Stimulated activated CD8-positive, alpha-beta memory T cell treated with anti-CD3 and anti-CD28 coated beads, Interleukin-4, amount 100 ng/mL, for 48 hours (primary cell): ENCODE data around the gene MCHR1.
"Not testable (repeated sequence)": the region's sequence is repeated elsewhere in the genome, so short reads cannot be mapped to it uniquely, and the experiment has no call there.

ENCODE experiments used
- DNase-seq: peaks from one replicate; pipeline ENCODE4 v3.0.0-alpha.2; 2020

Gene MCHR1

DNA sequence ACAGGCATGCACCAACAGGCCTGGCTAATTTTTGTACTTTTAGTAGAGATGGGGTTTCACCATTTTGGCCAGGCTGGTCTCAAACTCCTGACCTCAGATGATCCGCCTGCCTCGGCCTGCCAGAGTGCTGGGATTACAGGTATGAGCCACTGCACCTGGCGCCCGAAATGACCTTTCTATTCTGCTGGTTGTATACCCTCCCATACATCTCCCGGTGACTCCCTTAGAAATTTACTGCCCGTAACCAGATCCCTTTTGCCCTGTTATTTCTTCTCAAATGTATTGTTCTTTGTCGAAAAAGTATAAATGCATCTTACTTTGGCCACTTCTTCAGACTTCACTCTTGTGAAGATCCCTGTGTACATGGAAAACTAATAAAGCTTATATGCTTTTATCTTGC is 22.0 kb downstream of the MCHR1 start:
- DNase-seq, result no peak

DNA sequence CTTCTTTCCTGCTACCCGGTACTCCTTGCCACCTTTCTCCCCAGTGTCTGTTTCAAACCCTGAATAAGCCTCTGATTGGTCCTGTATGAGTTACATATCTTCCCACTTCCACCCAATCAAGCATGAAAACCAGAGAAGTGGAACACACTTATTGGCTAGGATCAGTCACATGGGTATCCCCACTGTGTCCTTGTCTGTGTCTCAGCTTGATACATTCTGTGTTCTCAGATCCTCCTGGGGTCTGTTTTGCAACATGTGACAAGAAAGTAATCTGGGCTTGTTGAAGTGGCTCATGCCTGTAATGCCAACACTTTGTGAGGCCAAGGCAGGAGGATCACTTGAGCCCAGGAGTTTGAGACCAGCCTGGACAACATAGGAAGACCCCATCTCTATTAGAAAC is 23.9 kb downstream of the MCHR1 start:
- DNase-seq, result no peak

DNA sequence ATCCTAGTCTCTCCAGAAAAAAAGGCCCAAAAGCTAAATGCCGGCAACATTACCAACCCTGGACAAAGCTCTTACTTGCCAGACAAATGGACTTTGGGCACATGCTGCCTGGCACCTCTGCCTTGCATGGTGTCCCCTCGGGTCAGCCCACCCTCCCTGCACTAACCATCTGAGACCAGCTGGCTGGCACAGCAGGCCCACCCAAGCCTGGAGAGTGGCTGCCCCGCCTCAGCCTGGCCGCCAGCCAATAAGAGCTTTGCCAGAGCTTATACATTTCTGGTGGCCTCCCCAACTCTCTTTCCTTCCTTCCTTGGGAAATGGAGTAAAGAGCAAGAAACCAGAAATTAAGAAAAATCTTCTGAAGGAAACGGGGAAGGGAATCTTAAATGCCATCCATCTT is 24.5 kb downstream of the MCHR1 start:
- DNase-seq, result no peak

DNA sequence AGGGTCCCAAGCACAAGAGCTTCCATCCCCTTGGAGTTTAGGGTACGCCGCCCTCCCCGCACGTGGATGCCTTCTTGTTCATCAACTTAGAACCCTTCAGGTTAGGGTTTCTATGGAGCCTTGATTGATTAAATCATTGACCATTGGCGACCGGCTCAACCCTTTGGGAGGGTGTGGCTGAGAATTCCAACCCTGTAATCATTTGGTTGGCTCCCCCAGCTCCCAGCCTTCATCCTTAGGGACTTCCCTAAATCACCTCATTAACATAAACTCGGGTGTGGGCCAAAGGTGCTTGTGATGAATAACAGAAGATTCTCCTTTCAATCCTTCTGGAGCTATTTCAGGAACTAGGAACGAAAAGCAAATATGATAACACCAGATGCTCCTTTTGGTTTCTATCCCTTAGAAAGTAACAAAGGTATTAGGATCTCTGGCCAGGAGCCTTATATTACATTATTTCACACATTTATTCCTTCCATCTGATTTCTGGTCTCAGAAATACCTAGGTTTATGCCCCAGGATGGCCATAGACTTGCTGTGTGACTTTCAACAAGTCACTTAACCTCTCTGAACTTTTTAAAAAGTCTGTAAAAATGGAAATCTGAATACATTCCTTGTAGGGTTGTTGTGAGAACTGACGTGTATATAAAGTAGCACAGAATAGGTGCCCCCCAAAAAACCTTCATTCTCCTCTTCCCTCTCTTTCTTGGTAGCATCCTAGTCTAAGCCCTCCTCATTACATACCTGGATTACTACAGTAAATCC is 26.8 kb downstream of the MCHR1 start:
- DNase-seq, result no peak

DNA sequence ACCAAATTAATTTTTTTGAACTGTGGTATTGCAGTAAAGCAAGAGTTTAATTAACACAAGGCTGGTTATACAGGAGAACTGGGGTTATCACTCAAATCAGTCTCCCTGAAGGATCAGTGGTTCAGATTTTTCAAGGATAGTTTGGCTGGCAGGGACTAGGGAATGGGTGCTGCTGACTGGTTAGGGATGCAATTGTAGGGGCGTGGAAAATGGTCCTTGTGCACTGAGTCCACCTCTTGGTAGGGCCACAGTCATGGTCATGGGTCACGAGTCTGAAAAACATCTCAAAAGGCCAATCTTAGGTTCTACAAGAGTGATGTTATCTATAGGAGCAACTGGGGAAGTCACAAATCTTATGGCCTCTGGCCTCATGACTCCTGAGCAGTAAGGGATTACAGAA is 27.9 kb downstream of the MCHR1 start:
- DNase-seq, result no peak

DNA sequence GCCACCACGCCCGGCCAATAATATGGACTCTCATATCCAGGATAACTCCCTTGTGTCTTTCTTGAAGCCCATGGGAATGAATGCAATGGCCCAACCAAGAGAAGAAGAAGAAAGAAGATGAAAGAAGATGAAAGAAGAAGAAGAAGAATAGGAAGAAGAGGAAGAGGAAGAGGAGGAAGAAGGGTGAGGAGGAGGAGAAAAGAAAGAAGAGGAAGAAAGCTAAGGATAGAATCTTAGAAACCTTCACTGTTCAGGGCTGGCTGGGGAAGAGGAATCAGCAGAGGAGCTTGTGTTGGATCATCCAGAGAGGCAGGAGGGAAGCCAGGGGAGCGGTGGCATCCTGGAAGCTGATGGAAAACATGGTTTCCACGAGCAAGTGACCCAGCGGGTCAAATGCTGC is 28.9 kb downstream of the MCHR1 start:
- no peak for DNase-seq

DNA sequence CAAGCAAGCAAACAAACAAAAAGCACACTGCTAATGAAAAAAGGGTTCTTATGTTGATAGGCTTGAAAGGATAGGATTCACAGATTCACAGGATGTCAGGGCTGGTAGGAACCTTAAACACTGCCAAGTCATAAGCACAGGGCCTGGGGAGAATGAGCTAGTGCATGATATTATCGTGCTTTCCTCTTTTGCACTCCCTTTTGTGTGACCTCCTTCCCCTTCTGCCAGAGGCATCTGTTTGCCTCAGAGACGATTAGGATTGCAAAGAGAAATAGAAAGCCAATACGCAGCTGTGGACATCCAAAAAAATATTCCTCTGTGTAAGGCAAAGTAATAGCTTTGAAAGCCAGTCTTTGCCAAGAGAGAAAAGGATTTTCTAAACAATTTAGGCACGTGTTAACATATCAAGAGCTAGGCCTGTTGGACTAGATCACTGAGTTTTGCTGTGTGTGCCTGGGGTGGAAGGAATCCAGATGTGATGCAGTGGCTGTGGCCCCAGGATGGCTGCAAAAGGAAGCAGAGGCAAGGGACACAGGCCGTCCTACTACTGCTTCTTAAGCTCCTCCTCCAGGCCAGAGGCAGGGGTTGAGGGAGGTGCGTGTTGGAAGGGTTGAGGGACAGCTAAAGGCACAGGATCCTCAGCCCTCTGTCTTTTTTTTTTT is 30.6 kb downstream of the MCHR1 start:
- DNase-seq, result no peak

DNA sequence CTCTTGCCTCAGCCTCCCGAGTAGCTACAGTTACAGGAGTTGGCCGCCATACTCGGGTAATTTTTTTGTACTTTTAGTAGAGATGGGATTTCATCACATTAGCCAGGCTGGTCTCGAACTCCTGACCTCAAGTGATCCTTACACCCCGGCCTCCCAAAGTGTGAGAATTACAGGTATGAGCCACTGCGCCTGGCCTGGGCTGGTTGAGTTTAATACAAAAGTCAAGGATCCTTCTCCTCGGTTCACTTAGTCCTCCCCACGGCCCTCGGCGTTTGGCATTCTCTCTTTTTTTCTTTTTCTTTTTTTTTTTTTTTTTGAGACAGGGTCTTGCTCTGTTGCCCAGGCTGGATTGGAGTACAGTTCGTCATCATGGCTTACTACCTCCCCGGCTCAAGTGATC is 33.0 kb downstream of the MCHR1 start:
- no peak for DNase-seq

DNA sequence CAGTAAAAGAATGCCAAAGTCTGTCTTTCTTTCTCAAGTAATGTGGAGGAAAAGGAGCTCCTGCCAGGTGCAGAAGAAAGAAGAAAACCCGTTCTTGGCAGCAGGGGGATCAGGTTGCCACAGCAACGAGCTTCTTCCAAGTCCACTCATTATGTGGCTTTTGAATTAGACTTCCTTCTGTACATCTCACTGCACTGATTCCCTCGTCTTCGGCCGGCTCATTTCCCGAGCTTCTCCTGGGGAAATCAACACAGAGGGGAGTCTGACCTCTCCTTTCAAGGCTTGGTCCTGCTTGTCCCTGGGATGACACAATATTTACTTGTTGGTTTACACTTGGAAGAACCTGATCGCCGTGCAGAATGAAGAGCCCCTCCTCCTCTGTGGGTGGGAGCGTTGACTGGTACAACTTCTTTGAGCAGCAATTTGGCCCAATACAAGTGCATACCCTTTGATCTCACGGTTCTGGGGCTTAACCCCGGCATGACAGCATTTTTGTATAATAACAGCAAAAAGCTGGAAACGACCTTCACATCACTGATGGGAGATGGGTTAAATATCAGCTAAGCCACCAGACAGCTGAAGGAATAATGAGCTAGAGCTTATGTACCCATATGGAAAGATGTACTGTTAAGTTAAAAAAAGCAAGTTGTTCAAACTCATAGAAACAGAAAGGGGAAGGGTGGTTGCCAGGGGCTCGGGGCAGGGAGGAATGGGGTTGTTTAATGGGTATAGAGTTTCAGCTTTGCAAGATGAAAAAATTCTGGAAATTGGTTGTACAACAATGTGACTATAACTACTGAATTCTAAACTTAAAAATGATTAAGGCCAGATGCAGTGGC is 35.4 kb downstream of the MCHR1 start:
- DNase-seq, result no peak

DNA sequence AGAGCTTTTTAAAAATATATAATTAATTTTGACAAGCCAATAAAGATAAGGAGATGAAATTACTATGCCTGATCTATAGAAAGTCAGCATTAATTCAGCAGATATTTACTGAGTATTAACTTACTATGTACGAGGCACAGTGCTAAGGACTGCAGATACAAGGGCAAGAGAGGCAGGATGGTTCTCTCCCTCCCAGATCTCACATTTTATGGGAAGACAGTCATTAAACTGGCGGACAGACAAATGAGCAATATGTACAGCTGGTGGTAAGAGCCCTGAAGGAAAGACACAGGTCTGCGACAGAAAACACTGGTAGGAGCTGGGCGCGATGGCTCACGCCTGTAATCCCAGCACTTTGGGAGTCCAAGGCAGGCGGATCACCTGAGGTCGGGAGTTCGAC is 36.8 kb downstream of the MCHR1 start:
- DNase-seq, result no peak

DNA sequence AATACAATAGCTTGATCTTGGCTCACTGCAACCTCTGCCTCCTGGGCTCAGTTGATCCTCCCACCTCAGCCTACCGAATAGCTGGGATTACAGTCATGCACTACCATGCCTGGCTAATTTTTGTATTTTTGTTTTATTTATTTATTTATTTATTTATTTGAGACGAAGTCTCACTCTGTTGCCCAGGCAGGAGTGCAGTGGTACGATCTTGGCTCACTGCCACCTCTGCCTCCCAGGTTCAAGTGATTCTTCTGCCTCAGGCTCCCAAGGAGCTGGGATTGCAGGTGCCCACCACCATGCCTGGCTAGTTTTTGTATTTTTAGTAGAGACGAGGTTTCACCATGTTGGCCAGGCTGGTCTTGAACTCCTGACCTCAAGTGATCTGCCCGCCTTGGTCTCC is 38.4 kb downstream of the MCHR1 start:
- DNase-seq, result not testable (repeated sequence)

DNA sequence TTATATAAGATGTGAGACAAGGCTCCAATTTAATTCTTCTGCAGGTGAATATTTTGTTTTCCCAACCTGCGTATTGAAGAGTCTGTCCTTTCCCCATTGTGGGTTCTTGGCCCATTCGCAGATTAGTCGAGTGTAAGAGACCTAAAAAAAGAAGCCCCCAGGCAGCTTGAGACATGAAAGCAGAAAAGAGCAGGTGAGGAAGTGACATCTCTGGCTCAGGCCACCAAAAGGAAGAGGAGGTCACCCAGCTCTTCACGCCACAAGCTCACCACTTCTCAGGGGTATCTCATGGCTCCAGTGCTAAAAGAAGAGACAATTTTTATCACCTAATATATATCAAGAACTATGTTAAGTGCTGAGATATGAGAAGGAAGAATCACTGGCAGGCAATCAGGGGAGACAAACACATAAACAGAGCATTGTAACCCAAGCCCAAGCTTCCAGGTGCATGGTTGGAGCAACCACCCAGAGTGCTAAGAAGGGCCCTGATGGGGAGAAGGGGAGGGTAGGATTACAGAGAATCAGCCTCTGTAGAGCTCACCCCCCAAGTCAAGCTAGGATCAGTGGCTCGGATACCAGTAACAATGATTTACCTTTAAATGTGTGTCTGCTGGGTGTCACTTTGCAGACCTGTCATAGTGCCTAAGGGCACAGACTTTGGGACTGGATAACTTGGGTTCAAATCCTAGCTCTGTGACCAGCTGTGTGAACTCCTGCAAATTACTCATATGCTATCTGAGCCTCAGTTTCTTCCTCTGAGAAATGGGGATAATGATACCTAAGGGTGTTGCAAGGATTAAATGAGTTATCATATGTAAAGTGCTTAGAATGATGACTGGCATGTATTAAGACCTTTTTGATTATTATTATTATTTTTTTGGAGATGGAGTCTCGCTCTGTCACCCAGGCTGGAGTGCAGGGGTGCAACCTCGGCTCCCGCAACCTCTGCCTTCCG is 39.2 kb downstream of the MCHR1 start:
- DNase-seq, result no peak

DNA sequence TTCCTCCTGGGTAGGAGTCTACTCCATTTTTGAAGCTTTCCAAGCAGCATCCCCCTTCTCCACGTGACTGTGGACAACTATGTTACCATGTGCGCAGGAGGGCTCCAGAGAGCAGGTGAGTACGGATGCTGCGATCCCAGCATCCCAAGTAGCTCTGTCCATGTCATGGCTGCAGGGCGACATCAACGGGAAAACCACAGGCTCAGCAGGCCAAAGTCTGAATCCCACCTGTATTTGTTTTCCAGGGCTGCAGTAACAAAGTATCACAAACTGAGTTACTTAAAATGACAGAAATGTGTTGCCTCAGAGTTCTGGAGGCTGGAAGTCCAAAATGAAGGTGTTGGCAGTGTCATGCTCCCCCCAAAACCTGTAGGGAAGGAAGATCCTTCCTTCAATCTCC is 40.3 kb downstream of the MCHR1 start:
- no peak for DNase-seq

DNA sequence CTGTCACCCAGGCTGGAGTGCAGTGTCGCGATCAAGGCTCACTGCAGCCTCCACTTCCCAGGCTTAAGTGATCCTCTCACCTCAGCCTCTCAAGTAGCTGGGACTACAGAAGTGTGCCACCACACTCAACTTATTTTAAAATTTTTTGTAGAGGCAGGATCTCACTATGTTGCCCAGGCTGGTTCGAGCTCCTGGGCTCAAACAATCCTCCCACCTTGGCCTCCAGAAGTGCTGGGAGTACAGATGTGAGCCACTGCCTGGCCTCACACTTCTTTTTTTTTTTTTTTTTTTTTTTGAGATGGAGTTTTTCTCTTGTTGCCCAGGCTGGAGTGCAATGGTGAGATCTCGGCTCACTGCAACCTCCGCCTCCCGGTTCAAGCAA is 40.9 kb downstream of the MCHR1 start:
- DNase-seq, result not testable (repeated sequence)

DNA sequence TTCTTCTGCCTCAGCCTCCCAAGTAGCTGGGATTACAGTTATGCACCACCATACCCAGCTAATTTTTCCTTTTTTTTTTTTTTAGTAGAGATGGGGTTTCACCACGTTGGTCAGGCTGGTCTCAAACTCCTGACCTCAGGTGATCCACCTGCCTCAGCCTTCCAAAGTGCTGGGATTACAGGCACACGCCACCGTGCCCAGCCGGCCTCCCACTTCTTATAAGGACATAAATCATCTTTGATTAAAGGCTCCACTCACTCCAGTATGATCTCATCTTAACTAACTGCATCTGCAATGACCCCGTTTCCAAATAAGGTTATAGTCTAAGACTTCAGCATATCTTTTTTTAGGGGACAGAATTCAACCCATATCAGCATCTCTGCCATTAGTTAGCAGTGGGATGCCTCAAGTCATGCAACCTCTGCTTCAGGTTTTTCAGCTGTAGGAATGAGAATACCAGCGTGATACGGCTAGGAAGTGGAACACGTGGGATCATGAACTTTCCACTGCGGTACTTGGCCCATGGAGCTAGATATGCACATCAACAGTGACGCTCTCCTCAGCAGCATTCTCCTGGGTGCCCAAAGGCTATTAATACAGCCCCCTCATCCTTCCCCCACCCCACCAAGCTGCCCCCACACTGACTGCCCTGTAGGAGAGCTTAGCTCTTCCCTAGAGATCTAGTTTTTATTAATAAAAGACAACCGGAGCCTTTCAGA is 41.4 kb downstream of the MCHR1 start:
- DNase-seq, result no peak

DNA sequence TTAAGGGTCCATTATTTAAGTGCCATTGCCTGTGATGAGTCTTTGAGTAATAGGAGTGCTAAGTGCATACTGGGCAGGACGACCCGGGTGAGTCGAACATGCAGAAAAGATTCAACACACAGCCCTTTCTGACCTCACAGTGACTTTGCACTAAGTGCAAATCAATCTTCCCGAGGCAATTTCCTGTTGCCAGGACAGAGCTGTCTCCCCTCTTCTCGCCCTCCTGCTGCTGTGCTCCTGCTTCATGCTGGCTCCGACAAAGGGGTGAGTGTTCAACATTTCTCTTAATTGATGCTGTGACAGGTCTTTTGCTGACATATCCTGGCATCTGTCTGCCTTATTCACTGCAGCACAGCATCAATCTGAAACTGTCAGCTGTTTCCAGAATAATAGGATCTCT is 42.0 kb downstream of the MCHR1 start:
- no peak for DNase-seq

DNA sequence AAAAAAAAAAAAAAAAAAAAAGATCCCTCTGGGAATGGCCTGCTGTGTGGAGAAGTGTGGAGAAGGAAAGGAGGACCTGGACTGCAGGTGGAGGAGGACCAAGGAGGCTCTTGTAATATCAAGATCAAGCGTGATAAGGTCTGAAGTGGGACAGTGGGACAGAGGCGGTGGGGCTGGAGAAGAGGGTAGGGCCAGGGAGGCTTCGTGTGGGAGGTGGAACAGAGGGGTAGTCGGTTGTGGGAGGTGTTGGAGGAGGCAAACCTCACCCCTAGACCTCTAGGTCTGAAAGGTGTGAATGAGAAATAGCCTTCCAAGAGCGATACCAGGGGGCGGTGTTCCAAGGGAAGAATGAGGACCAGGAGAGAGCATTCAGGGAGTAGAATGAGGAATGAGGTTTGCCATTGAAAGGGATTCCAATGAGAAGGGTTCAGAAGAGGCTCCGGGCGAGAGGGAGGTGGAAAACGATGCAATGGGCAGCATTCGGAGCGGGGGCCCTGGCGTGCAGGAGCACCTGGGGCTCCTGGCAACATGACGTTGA is 44.2 kb downstream of the MCHR1 start:
- no peak for DNase-seq

DNA sequence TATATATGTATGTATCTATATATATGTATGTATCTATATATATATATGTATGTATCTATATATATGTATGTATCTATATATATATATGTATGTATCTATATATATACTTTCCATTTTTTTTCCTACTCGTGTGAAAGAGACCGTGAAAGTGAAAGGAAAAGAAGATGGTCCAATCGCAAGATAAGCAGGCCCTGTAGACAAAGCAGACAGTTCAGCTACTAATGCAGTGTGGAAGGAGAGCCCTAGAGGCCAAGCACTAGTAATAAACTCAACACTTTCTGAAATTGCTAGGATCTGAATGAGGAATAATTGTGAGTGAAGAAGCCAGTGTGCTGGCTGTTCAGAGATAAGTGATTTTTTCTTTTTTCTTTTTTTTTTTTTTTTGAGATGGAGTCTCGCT is 47.2 kb downstream of the MCHR1 start:
- DNase-seq, result no peak

DNA sequence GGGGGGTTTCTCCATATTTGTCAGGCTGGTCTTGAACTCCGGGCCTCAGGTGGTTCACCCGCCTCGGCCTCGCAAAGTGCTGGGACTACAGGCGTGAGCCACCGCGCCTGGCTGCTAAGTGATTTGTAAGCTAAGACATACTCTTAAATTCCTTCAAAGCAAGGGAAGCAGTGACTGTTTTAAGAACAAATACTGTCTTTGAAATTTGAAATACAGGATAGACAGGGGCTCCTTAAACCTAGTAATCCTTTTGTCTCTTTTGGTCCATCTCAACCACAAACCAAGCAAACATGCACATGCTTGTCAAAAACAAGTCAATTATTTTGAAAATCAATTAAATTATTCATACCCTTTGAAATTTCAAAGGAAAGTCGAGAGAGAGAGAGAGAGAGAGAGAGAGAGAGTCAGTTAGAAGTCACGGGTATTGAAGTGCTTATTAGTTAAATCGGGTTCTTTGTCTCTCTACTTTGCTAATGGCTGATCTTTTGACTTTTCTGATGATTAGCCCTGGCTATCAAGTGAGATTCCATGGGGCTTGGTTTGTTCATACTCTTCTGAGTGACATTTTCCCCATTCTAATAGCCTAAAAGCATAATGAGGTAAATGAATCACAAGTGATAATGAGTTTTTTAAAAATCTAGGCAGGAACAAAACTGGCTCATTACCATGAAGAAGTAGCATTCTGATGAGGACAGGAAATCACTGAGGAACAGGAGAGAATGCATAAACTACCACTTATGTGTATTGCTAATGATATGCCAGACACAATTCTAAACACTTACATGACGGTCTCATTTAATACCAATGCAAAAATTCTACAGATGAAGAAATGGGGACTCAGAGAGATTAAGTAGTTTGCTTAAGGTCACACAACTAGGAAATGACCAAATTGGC is 48.0 kb downstream of the MCHR1 start:
- DNase-seq, result no peak

DNA sequence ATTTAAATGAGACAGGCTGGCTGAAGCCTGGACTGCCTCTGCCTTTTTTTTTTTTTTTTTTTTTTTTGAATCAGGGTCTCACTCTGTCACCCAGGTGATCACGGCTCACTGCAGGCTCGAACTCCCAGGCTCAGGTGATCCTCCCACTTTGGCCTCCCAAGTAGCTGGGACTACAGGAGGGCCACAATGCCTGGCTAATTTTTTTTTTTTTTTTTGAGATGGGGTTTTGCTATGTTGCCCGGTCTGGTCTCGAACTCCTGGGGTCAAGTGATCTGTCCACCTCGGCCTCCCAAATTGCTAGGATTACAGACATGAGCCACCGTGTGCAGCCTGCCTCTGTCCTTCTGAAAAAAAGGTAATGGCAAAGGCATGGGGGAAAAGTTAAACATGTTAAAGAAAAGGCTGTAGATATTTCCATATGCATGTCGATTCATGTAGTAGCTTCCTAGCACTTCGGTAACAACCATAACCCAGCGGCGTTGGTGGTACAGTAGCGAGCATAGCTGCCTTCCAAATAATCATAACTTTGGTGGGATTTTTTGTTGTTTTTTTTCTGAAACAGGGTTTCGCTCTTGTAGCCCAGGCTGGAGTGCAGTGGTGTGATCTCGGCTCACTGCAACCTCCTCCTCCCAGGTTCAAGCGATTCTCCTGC is 48.8 kb downstream of the MCHR1 start:
- no peak for DNase-seq
